Endometrial microvascular endothelial cells (primary cell): Measurements from ENCODE around the gene BSND. TPM values are rescaled to one million over a fixed set of nuclear protein-coding genes. Genes with fewer than 3 reads are reported as not detected.

Source experiments
- in situ Hi-C: cut with HindIII; loops from 2 replicates; pipeline ENCODE4 v1.10.0; 2017; ENCODE audit warnings: low sequenced_read_pairs, low pct_unique_long_range_greater_than_20kb; ENCODE audit errors: inconsistent ontology term
- total RNA-seq: library from RNA; depleted of rRNA; stranded (reverse); fragments of >200 nt; gene quantifications from one replicate; pipeline ENCODE4 v1.2.3, GENCODE V29; 2015; ENCODE audit errors: inconsistent ontology term

BSND gene
- total RNA-seq, 1 donor from 2014 or later: not detected

GRCh38 chr1:54973205-54973921 is 25.4 kb upstream of the BSND start:
- in situ Hi-C loops: no loop called here

- in situ Hi-C loops: no loop called here
Measured at GRCh38 chr1:54975356-54976108, 23.2 kb upstream of the BSND start.

- in situ Hi-C loops: no loop called here
Measured at GRCh38 chr1:54976747-54977146, 22.0 kb upstream of the BSND start.

- in situ Hi-C loops: no loop called here
Measured at GRCh38 chr1:54977533-54978297, 21.0 kb upstream of the BSND start.

GRCh38 chr1:54978528-54979326 is 20.0 kb upstream of the BSND start:
- in situ Hi-C loops: no loop called here

GRCh38 chr1:54979327-54979891 is 19.3 kb upstream of the BSND start:
- in situ Hi-C loops: no loop called here

GRCh38 chr1:54980046-54980527 is 18.6 kb upstream of the BSND start:
- in situ Hi-C loops: no loop called here

- in situ Hi-C loops: no loop called here
Measured at GRCh38 chr1:54980528-54981241, 18.0 kb upstream of the BSND start, which contains the start of gene TMEM61. Gene TMEM61, plus strand, starts transcription at chr1:54980628. Its CDS starts 438 bp downstream, at chr1:54981066.

- in situ Hi-C loops: no loop called here
Measured at GRCh38 chr1:54981466-54981865, 17.3 kb upstream of the BSND start.

- in situ Hi-C loops: no loop called here
Measured at GRCh38 chr1:54982739-54983138, 16.0 kb upstream of the BSND start.

- in situ Hi-C loops: no loop called here
Measured at GRCh38 chr1:54984131-54984842, 14.4 kb upstream of the BSND start.

GRCh38 chr1:54985556-54985955 is 13.2 kb upstream of the BSND start:
- in situ Hi-C loops: no loop called here

- in situ Hi-C loops: no loop called here
Measured at GRCh38 chr1:54986025-54986424, 12.7 kb upstream of the BSND start.

GRCh38 chr1:54986533-54986932 is 12.2 kb upstream of the BSND start:
- in situ Hi-C loops: no loop called here

GRCh38 chr1:54987427-54987826 is 11.3 kb upstream of the BSND start:
- in situ Hi-C loops: no loop called here

GRCh38 chr1:54987919-54988705 is 10.6 kb upstream of the BSND start:
- in situ Hi-C loops: no loop called here
